ENCODE data around the gene SNX8.

DNA sequence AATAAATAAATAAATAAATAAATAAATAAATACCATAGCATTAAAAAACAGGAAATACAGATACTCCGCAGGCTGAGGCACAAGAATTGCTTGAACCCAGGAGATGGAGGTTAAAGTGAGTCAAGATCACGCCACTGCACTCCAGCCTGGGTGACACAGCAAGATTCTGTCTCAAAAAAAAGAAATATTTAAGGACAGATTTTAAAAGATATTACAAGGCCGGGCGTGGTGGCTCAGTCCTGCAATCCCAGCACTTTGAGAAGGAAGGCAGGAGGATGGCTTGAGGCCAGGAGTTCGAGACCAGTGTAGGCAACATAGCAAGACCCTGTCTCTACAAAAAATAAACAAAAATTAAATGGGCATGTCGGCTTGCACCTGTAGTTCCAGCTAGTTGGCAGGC lies 17.5 kb upstream of the SNX8 start:
- TF ChIP-seq TBL1XR1 (IDR thresholded peaks at IDR 0.05; ENCODE audit: borderline replicate concordance, low read length, partially characterized antibody) (no peak), EED (CRISPR knock-in tag; IDR thresholded peaks at IDR 0.05) (no peak), SMARCE1 (IDR thresholded peaks at IDR 0.05; ENCODE audit: borderline replicate concordance) (no peak), POLR2AphosphoS5 (IDR thresholded peaks at IDR 0.05; ENCODE audit: low read depth, low read length) (no peak), YY1 (IDR thresholded peaks at IDR 0.05; ENCODE audit: insufficient read depth, insufficient replicate concordance, low read depth, low read length) (no peak), FOSL1 (CRISPR knock-in tag; IDR thresholded peaks at IDR 0.05; ENCODE audit: borderline replicate concordance) (no peak), CTCF (CRISPR knock-in tag; IDR thresholded peaks at IDR 0.05) (no peak), TCF7 (IDR thresholded peaks at IDR 0.05; ENCODE audit: low read depth) (no peak), CREB1 (IDR thresholded peaks at IDR 0.05) (no peak), CREB1 (CRISPR knock-in tag; IDR thresholded peaks at IDR 0.05) (no peak), ZNF138 (CRISPR knock-in tag; IDR thresholded peaks at IDR 0.05; ENCODE audit: low read depth) (no peak)
- TF ChIP-seq, protein P1, sequence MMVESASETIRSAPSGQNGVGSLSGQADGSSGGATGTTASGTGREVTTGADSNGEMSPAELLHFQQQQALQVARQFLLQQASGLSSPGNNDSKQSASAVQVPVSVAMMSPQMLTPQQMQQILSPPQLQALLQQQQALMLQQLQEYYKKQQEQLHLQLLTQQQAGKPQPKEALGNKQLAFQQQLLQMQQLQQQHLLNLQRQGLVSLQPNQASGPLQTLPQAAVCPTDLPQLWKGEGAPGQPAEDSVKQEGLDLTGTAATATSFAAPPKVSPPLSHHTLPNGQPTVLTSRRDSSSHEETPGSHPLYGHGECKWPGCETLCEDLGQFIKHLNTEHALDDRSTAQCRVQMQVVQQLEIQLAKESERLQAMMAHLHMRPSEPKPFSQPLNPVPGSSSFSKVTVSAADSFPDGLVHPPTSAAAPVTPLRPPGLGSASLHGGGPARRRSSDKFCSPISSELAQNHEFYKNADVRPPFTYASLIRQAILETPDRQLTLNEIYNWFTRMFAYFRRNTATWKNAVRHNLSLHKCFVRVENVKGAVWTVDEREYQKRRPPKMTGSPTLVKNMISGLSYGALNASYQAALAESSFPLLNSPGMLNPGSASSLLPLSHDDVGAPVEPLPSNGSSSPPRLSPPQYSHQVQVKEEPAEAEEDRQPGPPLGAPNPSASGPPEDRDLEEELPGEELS (CRISPR knock-in tag; IDR thresholded peaks at IDR 0.05): no peak

Data from HepG2 (cell line).